Measurements from ENCODE around the gene HS3ST1. TPM values are rescaled to one million over a fixed set of nuclear protein-coding genes. Genes with fewer than 3 reads are reported as not detected.

HS3ST1 gene
- total RNA-seq, 1 experiment from 2014 or later: 134 TPM

MicroRNAs within 50 kb of the gene (microRNA counts, 767-probe panel; counts per million panel counts)
- not detected for microRNA hsa-miR-572

Small RNA genes within 50 kb of the gene (microRNA-seq; reads per million reads assigned to microRNA genes)
- not detected for gene MIR572 (ENCODE audit: borderline number of aligned reads)

All from HCT116 (cell line).